ENCODE results near the gene RAB11FIP2. TPM values are rescaled to one million over a fixed set of nuclear protein-coding genes. Genes with fewer than 3 reads are reported as not detected.

Gene RAB11FIP2
- polyA plus RNA-seq, 1 of the 3 experiments (the other 2 are of a cell fraction), result 3.0 TPM

DNA sequence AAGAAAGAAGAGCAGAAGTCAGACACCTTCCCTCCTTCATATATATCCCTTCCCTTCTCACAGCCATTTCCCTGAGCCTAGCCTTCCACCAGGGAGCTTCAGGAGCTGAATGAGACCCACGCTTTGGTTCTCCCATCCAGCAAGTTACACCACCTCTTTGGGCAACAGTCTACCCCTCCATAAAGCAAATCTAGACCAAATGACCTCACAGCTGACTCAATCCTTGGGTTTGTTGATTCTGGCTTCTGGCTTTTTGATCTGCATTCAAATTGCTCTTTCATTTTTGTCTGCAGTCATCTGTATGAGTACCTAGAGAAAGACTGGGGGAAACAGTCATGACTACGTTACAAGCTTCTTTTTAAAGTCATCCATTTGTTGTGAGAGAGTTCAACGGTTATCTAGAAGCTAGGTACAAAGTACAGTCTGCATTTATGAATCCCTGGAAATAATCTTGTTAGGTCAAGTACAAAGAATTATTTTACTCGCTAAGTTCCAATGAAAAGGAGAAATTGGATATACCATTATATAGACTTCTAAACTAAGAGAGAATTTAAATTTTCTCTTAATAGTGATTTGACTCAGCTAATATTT is 86.3 kb downstream of the RAB11FIP2 start:
- H3K9ac ChIP-seq, result no peak overlapping the region
- CTCF ChIA-PET, result interaction anchor here (0.6 kb wide), 1 partner anchor 358 kb away, joined by 3 read pairs; no protein-coding TSS in a partner anchor
- H3K9me2 ChIP-seq, result no peaks in the 10 kb centered on the region
- no peaks in the 10 kb centered on the region for H3K27me3 ChIP-seq (ENCODE audit: insufficient read depth)
- POLR2A ChIA-PET, result no interaction called here
- H3K9me3 ChIP-seq, result no peaks in the 10 kb centered on the region
- H3K4me3 ChIP-seq (ENCODE audit: low read depth in 2 of 2, low read length in 1 of 2), result no peak overlapping the region
- DNase-seq, result no peak
- no peak overlapping the region for H3K4me2 ChIP-seq
- no peaks in the 10 kb centered on the region for H4K20me1 ChIP-seq (ENCODE audit: insufficient read depth)
- H3K36me3 ChIP-seq (replicated peaks in 1 of 2; ENCODE audit: control insufficient read depth in 1 of 2, insufficient read depth in 2 of 2, low read length in 1 of 2), result no peaks in the 10 kb centered on the region
- no peak overlapping the region for H2AFZ ChIP-seq (ENCODE audit: low read depth)
- WGBS (ENCODE audit: low lambda C conversion rate), result 37% methylated on average over 4 of the region's 4 CpGs
- no peak for TF ChIP-seq MEF2A (IDR thresholded peaks at IDR 0.05; ENCODE audit: borderline replicate concordance, low read depth)
- no peak for TF ChIP-seq RAD21 (IDR thresholded peaks at IDR 0.05; ENCODE audit: low read length)
- TF ChIP-seq GATA2 (CRISPR knock-in tag; IDR thresholded peaks at IDR 0.05), result no peak
- TF ChIP-seq RXRA (IDR thresholded peaks at IDR 0.05; ENCODE audit: borderline replicate concordance, low read depth), result no peak
- TF ChIP-seq JUND (IDR thresholded peaks at IDR 0.05), result no peak
- no peak for TF ChIP-seq CTCF (IDR thresholded peaks at IDR 0.05)
- no peak for TF ChIP-seq TCF12 (IDR thresholded peaks at IDR 0.05)
- no peak for TF ChIP-seq IRF3 (IDR thresholded peaks at IDR 0.05; ENCODE audit: low read depth, low read length)
- TF ChIP-seq CHD2 (IDR thresholded peaks at IDR 0.05; ENCODE audit: low read length, partially characterized antibody), result no peak
- H3K79me2 ChIP-seq (ENCODE audit: insufficient read depth), result no peaks in the 10 kb centered on the region
- H3F3A ChIP-seq (replicated peaks; ENCODE audit: insufficient read depth), result no peaks in the 10 kb centered on the region
- no peaks in the 10 kb centered on the region for H3K4me1 ChIP-seq (ENCODE audit: control insufficient read depth in 1 of 2, insufficient read depth in 2 of 2, low read depth in 1 of 2, low read length in 1 of 2)
- no peak overlapping the region for H3K27ac ChIP-seq (ENCODE audit: low read depth in 2 of 2, low read length in 1 of 2)

DNA sequence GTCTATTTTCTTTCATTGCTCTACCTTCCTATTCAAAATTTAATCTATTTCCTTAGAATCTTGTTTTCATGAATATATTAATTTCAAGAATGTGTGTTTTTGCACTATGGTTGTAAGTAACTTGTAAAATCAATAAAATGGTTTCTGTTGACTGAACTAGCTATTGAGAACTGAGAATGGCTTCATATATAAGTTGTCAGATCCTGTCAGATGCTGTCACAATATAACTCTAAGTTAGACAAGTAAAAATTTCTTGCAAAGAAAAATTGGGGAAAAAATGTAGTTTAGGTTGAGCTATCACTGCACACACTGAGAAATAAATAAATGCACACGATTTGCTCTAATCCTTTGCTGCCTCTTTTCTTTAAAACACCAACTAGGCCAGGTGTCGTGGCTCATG is 89.8 kb downstream of the RAB11FIP2 start:
- Histone ChIP-seq H3K9me3 (no peaks in the 10 kb centered on the region), H3K27me3 (ENCODE audit: insufficient read depth) (no peaks in the 10 kb centered on the region), H3K9ac (no peak overlapping the region), H3K27ac (ENCODE audit: low read depth in 2 of 2, low read length in 1 of 2) (no peak overlapping the region), H3K4me2 (no peak overlapping the region), H3K36me3 (replicated peaks in 1 of 2; ENCODE audit: control insufficient read depth in 1 of 2, insufficient read depth in 2 of 2, low read length in 1 of 2) (no peaks in the 10 kb centered on the region), H3K9me2 (no peaks in the 10 kb centered on the region), H3K4me1 (ENCODE audit: control insufficient read depth in 1 of 2, insufficient read depth in 2 of 2, low read depth in 1 of 2, low read length in 1 of 2) (no peaks in the 10 kb centered on the region), H4K20me1 (ENCODE audit: insufficient read depth) (no peaks in the 10 kb centered on the region), H3K79me2 (ENCODE audit: insufficient read depth) (no peaks in the 10 kb centered on the region), H3F3A (replicated peaks; ENCODE audit: insufficient read depth) (no peaks in the 10 kb centered on the region), H2AFZ (ENCODE audit: low read depth) (no peak overlapping the region), H3K4me3 (ENCODE audit: low read depth in 2 of 2, low read length in 1 of 2) (no peak overlapping the region)
- POLR2A ChIA-PET, result no interaction called here
- 7% methylated on average over 2 of the region's 2 CpGs for WGBS (ENCODE audit: low lambda C conversion rate)
- no peak for DNase-seq
- TF ChIP-seq MEF2A (IDR thresholded peaks at IDR 0.05; ENCODE audit: borderline replicate concordance, low read depth) (no peak), SIN3A (IDR thresholded peaks at IDR 0.05; ENCODE audit: borderline replicate concordance, low read depth, low read length) (no peak)
- CTCF ChIA-PET, result no interaction called here
